ENCODE results near the gene PITX1.

DNA sequence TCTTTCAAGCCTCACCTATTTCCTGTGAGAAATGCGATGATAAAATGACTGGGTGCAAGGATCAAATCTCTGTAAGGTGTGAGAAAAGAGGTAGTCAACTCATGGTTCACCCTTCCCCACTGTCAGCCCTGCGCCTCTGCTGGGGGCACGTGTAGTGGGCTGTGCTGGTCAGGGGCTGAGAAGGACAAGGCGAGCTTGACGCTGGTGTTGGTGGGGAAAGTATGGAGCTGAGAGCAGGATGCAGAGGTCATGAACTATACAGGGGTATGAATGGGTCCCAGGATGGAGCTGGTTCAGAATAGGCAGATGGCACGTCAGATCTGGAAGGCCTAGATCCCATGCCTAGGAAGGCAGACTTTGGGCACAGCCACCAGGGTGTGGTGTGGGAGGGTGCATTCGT is 20.6 kb downstream of the PITX1 start:
- TF ChIP-seq, protein P1, sequence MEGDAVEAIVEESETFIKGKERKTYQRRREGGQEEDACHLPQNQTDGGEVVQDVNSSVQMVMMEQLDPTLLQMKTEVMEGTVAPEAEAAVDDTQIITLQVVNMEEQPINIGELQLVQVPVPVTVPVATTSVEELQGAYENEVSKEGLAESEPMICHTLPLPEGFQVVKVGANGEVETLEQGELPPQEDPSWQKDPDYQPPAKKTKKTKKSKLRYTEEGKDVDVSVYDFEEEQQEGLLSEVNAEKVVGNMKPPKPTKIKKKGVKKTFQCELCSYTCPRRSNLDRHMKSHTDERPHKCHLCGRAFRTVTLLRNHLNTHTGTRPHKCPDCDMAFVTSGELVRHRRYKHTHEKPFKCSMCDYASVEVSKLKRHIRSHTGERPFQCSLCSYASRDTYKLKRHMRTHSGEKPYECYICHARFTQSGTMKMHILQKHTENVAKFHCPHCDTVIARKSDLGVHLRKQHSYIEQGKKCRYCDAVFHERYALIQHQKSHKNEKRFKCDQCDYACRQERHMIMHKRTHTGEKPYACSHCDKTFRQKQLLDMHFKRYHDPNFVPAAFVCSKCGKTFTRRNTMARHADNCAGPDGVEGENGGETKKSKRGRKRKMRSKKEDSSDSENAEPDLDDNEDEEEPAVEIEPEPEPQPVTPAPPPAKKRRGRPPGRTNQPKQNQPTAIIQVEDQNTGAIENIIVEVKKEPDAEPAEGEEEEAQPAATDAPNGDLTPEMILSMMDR (IDR thresholded peaks at IDR 0.05): no peak
- TF ChIP-seq POLR2A (IDR thresholded peaks at IDR 0.05) (no peak), POLR2AphosphoS5 (IDR thresholded peaks at IDR 0.05) (no peak)
